Measurements from ENCODE around the gene RAP1A.

- TF ChIP-seq, protein P1, sequence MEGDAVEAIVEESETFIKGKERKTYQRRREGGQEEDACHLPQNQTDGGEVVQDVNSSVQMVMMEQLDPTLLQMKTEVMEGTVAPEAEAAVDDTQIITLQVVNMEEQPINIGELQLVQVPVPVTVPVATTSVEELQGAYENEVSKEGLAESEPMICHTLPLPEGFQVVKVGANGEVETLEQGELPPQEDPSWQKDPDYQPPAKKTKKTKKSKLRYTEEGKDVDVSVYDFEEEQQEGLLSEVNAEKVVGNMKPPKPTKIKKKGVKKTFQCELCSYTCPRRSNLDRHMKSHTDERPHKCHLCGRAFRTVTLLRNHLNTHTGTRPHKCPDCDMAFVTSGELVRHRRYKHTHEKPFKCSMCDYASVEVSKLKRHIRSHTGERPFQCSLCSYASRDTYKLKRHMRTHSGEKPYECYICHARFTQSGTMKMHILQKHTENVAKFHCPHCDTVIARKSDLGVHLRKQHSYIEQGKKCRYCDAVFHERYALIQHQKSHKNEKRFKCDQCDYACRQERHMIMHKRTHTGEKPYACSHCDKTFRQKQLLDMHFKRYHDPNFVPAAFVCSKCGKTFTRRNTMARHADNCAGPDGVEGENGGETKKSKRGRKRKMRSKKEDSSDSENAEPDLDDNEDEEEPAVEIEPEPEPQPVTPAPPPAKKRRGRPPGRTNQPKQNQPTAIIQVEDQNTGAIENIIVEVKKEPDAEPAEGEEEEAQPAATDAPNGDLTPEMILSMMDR (conservative IDR thresholded peaks at IDR 0.05; ENCODE audit: low read length), result no peak
- TF ChIP-seq EZH2phosphoT487 (IDR thresholded peaks at IDR 0.05; ENCODE audit: borderline replicate concordance), result no peak
These were observed 90.4 kb downstream of the RAP1A start for GRCh38 chr1:111709986-111710385.
